Measurements from ENCODE around the gene FGF10.

FGF10 gene

DNA sequence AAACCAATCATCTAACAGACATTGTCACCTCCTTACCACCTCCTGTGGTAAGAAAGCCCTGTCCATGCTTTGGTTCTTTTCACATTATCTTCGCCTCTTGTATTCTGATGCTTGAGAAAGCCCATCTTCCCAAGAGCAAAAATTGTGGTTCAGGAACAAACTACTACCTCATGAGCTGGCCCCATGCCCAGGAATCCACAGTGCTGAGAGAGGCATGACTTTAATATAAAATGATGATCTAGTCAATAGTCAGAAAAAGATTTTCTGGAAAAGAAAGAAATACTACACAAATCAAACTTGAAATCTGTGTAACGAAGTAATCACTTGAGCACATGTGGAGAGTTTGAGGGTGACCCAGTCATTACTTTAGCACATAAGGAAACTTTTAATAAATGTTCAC, 94.7 kb downstream of the FGF10 start:
- no peak for TF ChIP-seq CTCF (IDR thresholded peaks at IDR 0.05)
- no peak for TF ChIP-seq ZFX (IDR thresholded peaks at IDR 0.05; ENCODE audit: borderline replicate concordance)
- H3K27ac ChIP-seq, result no peak overlapping the region

DNA sequence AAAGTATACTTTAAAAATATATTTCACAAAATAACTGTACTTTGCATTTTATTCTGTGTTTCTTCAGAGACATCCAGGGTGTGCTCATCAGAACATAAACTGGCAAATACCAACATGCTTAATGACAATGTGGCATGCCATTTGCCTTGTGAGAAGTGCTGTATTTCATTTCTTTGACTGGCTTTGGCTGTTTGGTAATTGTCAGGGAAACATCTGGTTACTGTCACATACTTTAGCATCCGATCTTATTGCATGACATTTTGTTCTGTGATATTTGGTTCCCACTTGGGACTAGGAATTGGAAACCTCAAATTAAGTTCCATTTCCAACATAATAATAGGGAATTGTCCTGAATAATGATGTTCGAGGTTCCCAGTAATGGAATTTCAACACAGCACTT, 96.5 kb downstream of the FGF10 start:
- TF ChIP-seq CTCF (IDR thresholded peaks at IDR 0.05) (no peak), ZFX (IDR thresholded peaks at IDR 0.05; ENCODE audit: borderline replicate concordance) (no peak)
- no peak overlapping the region for H3K27ac ChIP-seq

- TF ChIP-seq CTCF (IDR thresholded peaks at IDR 0.05), result no peak
- no peak for TF ChIP-seq ZFX (IDR thresholded peaks at IDR 0.05; ENCODE audit: borderline replicate concordance)
Measured at GRCh38 chr5:44278469-44278868, 110.8 kb downstream of the FGF10 start.

GRCh38 chr5:44275908-44276307, 113.3 kb downstream of the FGF10 start:
- no peak for TF ChIP-seq ZFX (IDR thresholded peaks at IDR 0.05; ENCODE audit: borderline replicate concordance)
- TF ChIP-seq CTCF (IDR thresholded peaks at IDR 0.05), result no peak
- no peak overlapping the region for H3K27ac ChIP-seq

More at GRCh38 chr5:44278469-44278868, 110.8 kb downstream of the FGF10 start:
- H3K27ac ChIP-seq, result no peak overlapping the region

- TF ChIP-seq ZFX (IDR thresholded peaks at IDR 0.05; ENCODE audit: borderline replicate concordance) (no peak), CTCF (IDR thresholded peaks at IDR 0.05) (no peak)
- no peak overlapping the region for H3K27ac ChIP-seq
Measured at GRCh38 chr5:44275329-44275728, 113.9 kb downstream of the FGF10 start.

DNA sequence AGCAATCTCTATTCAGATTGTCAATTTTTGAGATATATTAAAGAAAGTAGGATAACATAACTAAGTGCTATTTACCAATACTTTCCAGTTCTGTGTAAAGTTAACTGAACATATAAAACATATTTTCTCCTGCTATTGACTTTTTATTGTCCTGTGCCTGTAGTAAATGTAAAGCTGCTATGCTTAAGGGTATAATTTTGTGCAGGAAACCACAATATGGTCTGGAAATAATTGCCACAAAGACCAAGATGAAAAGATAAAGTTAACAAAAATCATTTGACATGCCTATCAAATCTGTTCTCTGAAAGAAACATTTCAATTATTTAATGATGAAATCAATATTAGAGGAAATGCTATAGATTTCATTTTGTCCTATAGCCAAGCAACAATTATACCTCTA, 121.3 kb downstream of the FGF10 start:
- no peak for TF ChIP-seq CTCF (IDR thresholded peaks at IDR 0.05)
- no peak for TF ChIP-seq ZFX (IDR thresholded peaks at IDR 0.05; ENCODE audit: borderline replicate concordance)
- no peak overlapping the region for H3K27ac ChIP-seq

- H3K27ac ChIP-seq, result no peak overlapping the region
- TF ChIP-seq CTCF (IDR thresholded peaks at IDR 0.05) (no peak), ZFX (IDR thresholded peaks at IDR 0.05; ENCODE audit: borderline replicate concordance) (no peak)
Measured at GRCh38 chr5:44266882-44267576, 122.2 kb downstream of the FGF10 start.
